ENCODE results near the gene SLCO4A1.

SLCO4A1 gene

GRCh38 chr20:62653373-62653772 is 11.1 kb downstream of the SLCO4A1 start:
- DNase-seq (ENCODE audit: low read depth): no peak

- no peak for DNase-seq (ENCODE audit: low read depth)
Observed at GRCh38 chr20:62653951-62654685, 11.8 kb downstream of the SLCO4A1 start.

- DNase-seq (ENCODE audit: low read depth): no peak
Observed at GRCh38 chr20:62655282-62656196, 13.2 kb downstream of the SLCO4A1 start.

GRCh38 chr20:62656197-62656918 is 14.1 kb downstream of the SLCO4A1 start:
- DNase-seq (ENCODE audit: low read depth): no peak

- DNase-seq (ENCODE audit: low read depth): no peak
Observed at GRCh38 chr20:62656919-62657588, 14.8 kb downstream of the SLCO4A1 start.

GRCh38 chr20:62657589-62657942 is 15.3 kb downstream of the SLCO4A1 start:
- no peak for DNase-seq (ENCODE audit: low read depth)

GRCh38 chr20:62657956-62658355 is 15.7 kb downstream of the SLCO4A1 start:
- DNase-seq (ENCODE audit: low read depth): no peak

- no peak for DNase-seq (ENCODE audit: low read depth)
Observed at GRCh38 chr20:62658593-62659178, 16.4 kb downstream of the SLCO4A1 start.

- no peak for DNase-seq (ENCODE audit: low read depth)
Observed at GRCh38 chr20:62659488-62660239, 17.4 kb downstream of the SLCO4A1 start.

GRCh38 chr20:62660240-62660615 is 17.9 kb downstream of the SLCO4A1 start:
- no peak for DNase-seq (ENCODE audit: low read depth)

- no peak for DNase-seq (ENCODE audit: low read depth)
Observed at GRCh38 chr20:62660768-62661167, 18.5 kb downstream of the SLCO4A1 start.

- DNase-seq (ENCODE audit: low read depth): no peak
Observed at GRCh38 chr20:62661647-62662046, 19.3 kb downstream of the SLCO4A1 start.

GRCh38 chr20:62662422-62662821 is 20.1 kb downstream of the SLCO4A1 start:
- peak; percentile 69 for DNase-seq (ENCODE audit: low read depth)

GRCh38 chr20:62663145-62664018 is 21.1 kb downstream of the SLCO4A1 start:
- DNase-seq (ENCODE audit: low read depth): no peak

- no peak for DNase-seq (ENCODE audit: low read depth)
Observed at GRCh38 chr20:62664019-62664971, 22.0 kb downstream of the SLCO4A1 start.

GRCh38 chr20:62665153-62665754 is 23.0 kb downstream of the SLCO4A1 start:
- DNase-seq (ENCODE audit: low read depth): no peak

GRCh38 chr20:62665826-62666735 is 23.8 kb downstream of the SLCO4A1 start:
- no peak for DNase-seq (ENCODE audit: low read depth)
